ENCODE measurements around the gene SAPCD1. TPM values are rescaled to one million over a fixed set of nuclear protein-coding genes. Genes with fewer than 3 reads are reported as not detected.

SAPCD1 gene
- total and polyA plus RNA-seq, 4 donors = 0.59 to 2.6 (median 0.68) TPM; not detected in 1

GRCh38 chr6:31794294-31794865, 31.9 kb downstream of the SAPCD1 start:
- 38% methylated on average over 7 of the region's 7 CpGs for WGBS
- DNase-seq (ENCODE audit: low spot score) = no peak
- Histone ChIP-seq H3K9me3 (ENCODE audit: control insufficient read depth in 4 of 4, low read length in 3 of 4) (no peaks in the 10 kb centered on the region), H3K36me3 (ENCODE audit: control insufficient read depth in 4 of 4, insufficient read depth in 3 of 4, low read depth in 1 of 4, low read length in 3 of 4) (peaks cover 0 to 14% (median 7%) of the 10 kb centered on the region in 4 donors), H3K9ac (ENCODE audit: low read depth in 1 of 2, low read length in 2 of 2) (peak overlapping the region; percentile 93 to 99), H3K4me3 (ENCODE audit: low read depth in 1 of 3, low read length in 3 of 3) (peak overlapping the region; percentile 95 to 98 (median 96)), H3K27ac (ENCODE audit: low read depth in 1 of 2, low read length in 2 of 2) (peak overlapping the region; percentile 92 to 94), H3K4me1 (ENCODE audit: control insufficient read depth in 4 of 4, insufficient read depth in 4 of 4, low read length in 3 of 4) (peaks cover 0 to 10% (median 6%) of the 10 kb centered on the region in 4 donors), H3K27me3 (ENCODE audit: control insufficient read depth in 4 of 4, insufficient read depth in 4 of 4, low read length in 3 of 4) (no peaks in the 10 kb centered on the region)
- TF ChIP-seq REST (IDR thresholded peaks at IDR 0.05) (no peak), TAF1 (conservative IDR thresholded peaks at IDR 0.05) (no peak), FOXA1 (IDR thresholded peaks at IDR 0.05) (no peak), JUND (IDR thresholded peaks at IDR 0.05) (no peak), RXRA (IDR thresholded peaks at IDR 0.05) (no peak), HNF4A (conservative IDR thresholded peaks at IDR 0.05) (no peak), NR2F2 (IDR thresholded peaks at IDR 0.05) (no peak)

GRCh38 chr6:31794866-31795615, 32.6 kb downstream of the SAPCD1 start:
- peak overlapping the region; percentile 92 to 94 for H3K27ac ChIP-seq (ENCODE audit: low read depth in 1 of 2, low read length in 2 of 2)
- H3K9me3 ChIP-seq (ENCODE audit: control insufficient read depth in 4 of 4, low read length in 3 of 4) = no peaks in the 10 kb centered on the region
- TF ChIP-seq JUND (IDR thresholded peaks at IDR 0.05) = no peak
- TF ChIP-seq NR2F2 (IDR thresholded peaks at IDR 0.05) = no peak
- TF ChIP-seq RAD21 (IDR thresholded peaks at IDR 0.05) = no peak
- TF ChIP-seq YY1 (IDR thresholded peaks at IDR 0.05) = no peak
- no peak for TF ChIP-seq FOXA2 (IDR thresholded peaks at IDR 0.05)
- no peak for TF ChIP-seq FOXA1 (IDR thresholded peaks at IDR 0.05)
- no peak for TF ChIP-seq GABPA (IDR thresholded peaks at IDR 0.05 in 1 of 2, conservative IDR thresholded peaks at IDR 0.05 in 1 of 2)
- no peak for TF ChIP-seq ATF3 (IDR thresholded peaks at IDR 0.05)
- TF ChIP-seq CTCF (IDR thresholded peaks at IDR 0.05; ENCODE audit: low read depth, low read length, missing input control) = no peak
- no peak for TF ChIP-seq SP1 (IDR thresholded peaks at IDR 0.05)
- no peak for TF ChIP-seq REST (IDR thresholded peaks at IDR 0.05)
- TF ChIP-seq HNF4G (IDR thresholded peaks at IDR 0.05) = no peak
- WGBS = 3% methylated on average over 44 of the region's 44 CpGs
- peaks cover 0 to 10% (median 6%) of the 10 kb centered on the region in 4 donors for H3K4me1 ChIP-seq (ENCODE audit: control insufficient read depth in 4 of 4, insufficient read depth in 4 of 4, low read length in 3 of 4)
- H3K4me3 ChIP-seq (ENCODE audit: low read depth in 1 of 3, low read length in 3 of 3) = peak overlapping the region; percentile 95 to 98 (median 96)
- H3K36me3 ChIP-seq (ENCODE audit: control insufficient read depth in 4 of 4, insufficient read depth in 3 of 4, low read depth in 1 of 4, low read length in 3 of 4) = peaks cover 0 to 13% (median 7%) of the 10 kb centered on the region in 4 donors
- H3K27me3 ChIP-seq (ENCODE audit: control insufficient read depth in 4 of 4, insufficient read depth in 4 of 4, low read length in 3 of 4) = no peaks in the 10 kb centered on the region
- H3K9ac ChIP-seq (ENCODE audit: low read depth in 1 of 2, low read length in 2 of 2) = peak overlapping the region; percentile 93 to 99
- DNase-seq (ENCODE audit: low spot score) = no peak
